Activated CD8-positive, alpha-beta T cell treated with anti-CD3 and anti-CD28 coated beads for 36 hours (primary cell): ENCODE data around the gene DCTN2. TPM values are rescaled to one million over a fixed set of nuclear protein-coding genes. Genes with fewer than 3 reads are reported as not detected.
"Not testable (repeated sequence)": the region's sequence is repeated elsewhere in the genome, so short reads cannot be mapped to it uniquely, and the experiment has no call there.

Experiments
- ATAC-seq: fragments of 200-7000 bp; cut with Tn5 transposase; one replicate; pipeline ENCODE4 v1.10.0; 2021; ENCODE audit warnings: mild to moderate bottlenecking, moderate library complexity
- CTCF ChIA-PET: fragments of 350-600 bp; sonication (Branson Sonifier 250); formaldehyde crosslinking; loops from one replicate; lab custom pipeline; 2021; ENCODE audit warnings: antibody characterized with exemption; lab: Charles Lee
- POLR2A ChIA-PET: fragments of 350-600 bp; sonication (Branson Sonifier 250); formaldehyde crosslinking; loops from one replicate; lab custom pipeline; 2021; ENCODE audit warnings: antibody characterized with exemption; lab: Charles Lee
- DNase-seq: peaks from one replicate; pipeline ENCODE4 v3.0.0-alpha.2; 2020
- H3K27ac Mint-ChIP-seq: one replicate; pipeline ENCODE4 v1.8.0; 2021; ENCODE audit warnings: mild to moderate bottlenecking, mixed read lengths
- H3K27me3 Mint-ChIP-seq: one replicate; pipeline ENCODE4 v1.8.0; 2021; ENCODE audit warnings: mixed read lengths
- H3K36me3 Mint-ChIP-seq: one replicate; pipeline ENCODE4 v1.8.0; 2021; ENCODE audit warnings: low read depth, mixed read lengths
- H3K4me1 Mint-ChIP-seq: one replicate; pipeline ENCODE4 v1.8.0; 2021; ENCODE audit warnings: low read depth, mixed read lengths
- H3K4me3 Mint-ChIP-seq: one replicate; pipeline ENCODE4 v1.8.0; 2021; ENCODE audit warnings: mild to moderate bottlenecking, moderate library complexity, mixed read lengths
- H3K9me3 Mint-ChIP-seq: one replicate; pipeline ENCODE4 v1.8.0; 2021; ENCODE audit warnings: mixed read lengths
- CTCF ChIP-seq: fragments of 200-600 bp; IDR thresholded peaks from one replicate; pipeline ENCODE4 v1.8.0; 2022; ENCODE audit warnings: antibody characterized with exemption, mild to moderate bottlenecking
- intact Hi-C: fragments of 100-400 bp; cut with micrococcal nuclease; formaldehyde crosslinking; loops from one replicate; pipeline ENCODE4 v1.10.0; 2022
- total RNA-seq, 2 experiments: library from RNA; stranded (reverse); gene quantifications; one replicate each; pipeline ENCODE4 v1.2.3, GENCODE V29; 2021

DCTN2 gene
- total RNA-seq, 2 experiments from 2014 or later, result 66.2 to 68.6 TPM

GRCh38 chr12:57496822-57497221 is 50.2 kb downstream of the DCTN2 start:
- Mint-ChIP-seq H3K27ac (peak overlapping the region; percentile 53), H3K4me3 (no peak overlapping the region), H3K27me3 (no peaks in the 10 kb centered on the region), H3K4me1 (peaks cover 8% of the 10 kb centered on the region), H3K36me3 (peaks cover 74% of the 10 kb centered on the region), H3K9me3 (peaks cover 2% of the 10 kb centered on the region)
- DNase-seq (no peak), ATAC-seq (no peak)
- POLR2A ChIA-PET, result interaction anchor here (0.6 to 1.8 kb wide), 7 partner anchors 8 to 38 kb away, joined by 3 to 11 read pairs (median 4); no protein-coding TSS in a partner anchor
- TF ChIP-seq CTCF, result no peak
- intact Hi-C loops, result no loop called here
- CTCF ChIA-PET, result interaction anchor here (2.0 kb wide), 1 partner anchor 38 kb away, joined by 5 read pairs; the partner anchor contains the start of gene GLI1

- intact Hi-C loops, H3K27me3 Mint-ChIP-seq, ATAC-seq, H3K4me3 Mint-ChIP-seq, POLR2A ChIA-PET, H3K27ac Mint-ChIP-seq, DNase-seq, H3K9me3 Mint-ChIP-seq: not testable (repeated sequence)
- CTCF ChIA-PET, result interaction anchor here (0.6 kb wide), 1 partner anchor 96 kb away, joined by 3 read pairs; no protein-coding TSS in a partner anchor
- Mint-ChIP-seq H3K4me1 (peaks cover 17% of the 10 kb centered on the region), H3K36me3 (peaks cover 74% of the 10 kb centered on the region)
Measured at GRCh38 chr12:57495051-57495701, 51.8 kb downstream of the DCTN2 start.

GRCh38 chr12:57491393-57492280 is 55.4 kb downstream of the DCTN2 start:
- Mint-ChIP-seq H3K27ac (peak overlapping the region; percentile 66), H3K4me1 (peaks cover 27% of the 10 kb centered on the region), H3K4me3 (no peak overlapping the region), H3K27me3 (no peaks in the 10 kb centered on the region), H3K9me3 (no peaks in the 10 kb centered on the region), H3K36me3 (peaks cover 66% of the 10 kb centered on the region)
- intact Hi-C loops, result no loop called here
- ChIA-PET POLR2A (interaction anchor here (0.5 to 6.4 kb wide), 6 partner anchors 8 to 278 kb away, joined by 3 to 50 read pairs (median 6); partner anchors contain the start of gene DDIT3), CTCF (interaction anchor here (0.8 to 2.0 kb wide), 3 partner anchors 11 to 32 kb away, joined by 3 to 5 read pairs (median 4); partner anchors contain the start of gene GLI1)
- DNase-seq (no peak), ATAC-seq (no peak)
- TF ChIP-seq CTCF, result peak; percentile 28

GRCh38 chr12:57490126-57490525 is 56.9 kb downstream of the DCTN2 start:
- CTCF ChIA-PET, result no interaction called here

More at GRCh38 chr12:57490126-57490525, 56.9 kb downstream of the DCTN2 start:
- ATAC-seq (no peak), DNase-seq (no peak)
- H3K27ac Mint-ChIP-seq, result peak overlapping the region; percentile 34
- POLR2A ChIA-PET, result interaction anchor here (1.1 to 6.4 kb wide), 9 partner anchors 9 to 28 kb away, joined by 3 to 50 read pairs (median 5); partner anchors contain the start of genes ARHGAP9 and DDIT3
- peak overlapping the region; percentile 97 for H3K4me3 Mint-ChIP-seq
- intact Hi-C loops, result no loop called here
- H3K4me1 Mint-ChIP-seq, result peaks cover 27% of the 10 kb centered on the region
- peaks cover 56% of the 10 kb centered on the region for H3K36me3 Mint-ChIP-seq
- TF ChIP-seq CTCF, result no peak
- H3K9me3 Mint-ChIP-seq, result no peaks in the 10 kb centered on the region
- no peaks in the 10 kb centered on the region for H3K27me3 Mint-ChIP-seq
